ENCODE results near the gene UBTD1.

The UBTD1 gene

DNA sequence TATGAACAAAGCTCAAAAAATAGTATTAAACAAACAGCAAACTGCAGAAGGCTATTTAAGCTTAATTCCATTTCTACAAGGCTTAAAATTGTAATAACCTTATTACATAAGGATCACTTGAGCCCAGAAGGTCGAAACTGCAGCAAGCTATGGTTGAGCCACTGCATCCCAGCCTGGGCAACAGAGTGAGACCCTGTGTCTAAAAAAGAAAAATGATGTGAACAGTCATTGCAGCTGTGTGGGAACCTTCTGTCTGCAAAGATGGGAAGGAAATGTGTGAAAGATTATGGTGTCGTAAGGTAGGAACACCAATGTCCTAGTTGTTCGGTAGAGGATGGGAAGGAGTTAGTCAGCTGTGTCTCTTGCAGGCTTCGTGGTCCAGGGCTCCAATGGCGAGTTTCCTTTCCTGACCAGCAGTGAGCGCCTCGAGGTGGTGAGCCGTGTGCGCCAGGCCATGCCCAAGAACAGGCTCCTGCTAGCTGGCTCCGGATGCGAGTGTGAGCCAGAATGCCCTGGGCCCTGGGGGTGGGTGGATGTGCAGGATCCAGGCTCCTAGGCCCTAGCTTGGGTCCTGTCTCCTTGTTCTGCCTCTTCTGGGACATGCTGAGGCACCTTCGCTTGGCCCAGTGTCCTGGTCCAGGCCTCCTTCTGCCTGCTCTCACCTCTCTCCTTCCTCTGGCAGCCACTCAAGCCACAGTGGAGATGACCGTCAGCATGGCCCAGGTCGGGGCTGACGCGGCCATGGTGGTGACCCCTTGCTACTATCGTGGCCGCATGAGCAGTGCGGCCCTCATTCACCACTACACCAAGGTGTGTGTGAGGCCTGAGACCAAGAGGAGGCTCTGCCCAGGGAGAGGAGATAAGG lies 99.9 kb downstream of the UBTD1 start:
- no peak for DNase-seq (ENCODE audit: low read depth)
- TF ChIP-seq MYC (IDR thresholded peaks at IDR 0.05; ENCODE audit: low read depth, low read length) (no peak), POLR2A (IDR thresholded peaks at IDR 0.05; ENCODE audit: extremely low read depth, insufficient read length) (no peak)
- TF ChIP-seq, protein P1, sequence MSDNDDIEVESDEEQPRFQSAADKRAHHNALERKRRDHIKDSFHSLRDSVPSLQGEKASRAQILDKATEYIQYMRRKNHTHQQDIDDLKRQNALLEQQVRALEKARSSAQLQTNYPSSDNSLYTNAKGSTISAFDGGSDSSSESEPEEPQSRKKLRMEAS (IDR thresholded peaks at IDR 0.05; ENCODE audit: low read depth, low read length), result no peak
- TF ChIP-seq, protein P2, sequence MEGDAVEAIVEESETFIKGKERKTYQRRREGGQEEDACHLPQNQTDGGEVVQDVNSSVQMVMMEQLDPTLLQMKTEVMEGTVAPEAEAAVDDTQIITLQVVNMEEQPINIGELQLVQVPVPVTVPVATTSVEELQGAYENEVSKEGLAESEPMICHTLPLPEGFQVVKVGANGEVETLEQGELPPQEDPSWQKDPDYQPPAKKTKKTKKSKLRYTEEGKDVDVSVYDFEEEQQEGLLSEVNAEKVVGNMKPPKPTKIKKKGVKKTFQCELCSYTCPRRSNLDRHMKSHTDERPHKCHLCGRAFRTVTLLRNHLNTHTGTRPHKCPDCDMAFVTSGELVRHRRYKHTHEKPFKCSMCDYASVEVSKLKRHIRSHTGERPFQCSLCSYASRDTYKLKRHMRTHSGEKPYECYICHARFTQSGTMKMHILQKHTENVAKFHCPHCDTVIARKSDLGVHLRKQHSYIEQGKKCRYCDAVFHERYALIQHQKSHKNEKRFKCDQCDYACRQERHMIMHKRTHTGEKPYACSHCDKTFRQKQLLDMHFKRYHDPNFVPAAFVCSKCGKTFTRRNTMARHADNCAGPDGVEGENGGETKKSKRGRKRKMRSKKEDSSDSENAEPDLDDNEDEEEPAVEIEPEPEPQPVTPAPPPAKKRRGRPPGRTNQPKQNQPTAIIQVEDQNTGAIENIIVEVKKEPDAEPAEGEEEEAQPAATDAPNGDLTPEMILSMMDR (IDR thresholded peaks at IDR 0.05; ENCODE audit: low read depth, low read length), result no peak
- no peak overlapping the region for H3K4me3 ChIP-seq (ENCODE audit: low read depth, low read length)

DNA sequence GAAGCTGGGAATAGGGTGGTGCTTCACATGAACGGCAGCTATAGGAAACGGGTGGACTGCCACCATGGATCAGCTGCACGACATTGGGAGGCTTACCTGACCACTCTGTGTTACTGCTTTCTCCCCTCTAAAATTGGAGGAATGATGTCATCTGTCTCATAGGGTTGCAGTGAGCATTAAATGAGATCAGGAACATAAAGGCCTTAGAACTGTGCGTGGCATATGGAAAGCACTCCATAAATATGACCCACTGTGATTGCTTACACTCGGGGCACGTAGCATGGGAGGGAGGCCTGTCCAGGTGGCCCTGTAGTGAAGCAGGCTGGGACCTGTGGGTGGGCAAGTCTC lies 100.5 kb downstream of the UBTD1 start:
- TF ChIP-seq MYC (IDR thresholded peaks at IDR 0.05; ENCODE audit: low read depth, low read length), result no peak
- no peak for TF ChIP-seq POLR2A (IDR thresholded peaks at IDR 0.05; ENCODE audit: extremely low read depth, insufficient read length)
- no peak overlapping the region for H3K4me3 ChIP-seq (ENCODE audit: low read depth, low read length)
- DNase-seq (ENCODE audit: low read depth), result no peak

DNA sequence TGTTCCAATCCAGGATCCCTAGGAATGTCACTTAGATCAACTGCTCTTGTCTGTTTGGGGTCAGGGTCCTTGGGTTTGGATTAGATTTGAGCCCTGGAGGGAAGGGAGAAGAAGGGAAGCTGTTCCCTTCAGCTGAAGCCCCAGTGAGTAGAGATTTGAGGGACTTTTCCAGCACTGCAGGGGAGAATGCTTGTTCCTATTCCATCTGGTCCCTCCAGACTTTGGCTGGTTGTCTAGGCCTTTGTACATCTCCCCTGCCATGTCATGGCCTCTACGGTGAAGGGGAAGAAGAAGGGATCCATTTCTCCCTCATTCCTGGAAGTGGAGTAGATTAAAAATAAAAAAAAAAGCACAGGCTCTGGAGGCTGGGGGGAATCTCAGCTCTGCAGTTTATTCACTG lies 101.9 kb downstream of the UBTD1 start:
- H3K4me3 ChIP-seq (ENCODE audit: low read depth, low read length), result no peak overlapping the region
- TF ChIP-seq, protein P1 (IDR thresholded peaks at IDR 0.05; ENCODE audit: low read depth, low read length), result no peak
- TF ChIP-seq POLR2A (IDR thresholded peaks at IDR 0.05; ENCODE audit: extremely low read depth, insufficient read length), result no peak
- TF ChIP-seq MYC (IDR thresholded peaks at IDR 0.05; ENCODE audit: low read depth, low read length), result no peak
- TF ChIP-seq, protein P2 (IDR thresholded peaks at IDR 0.05; ENCODE audit: low read depth, low read length), result no peak
- DNase-seq (ENCODE audit: low read depth), result no peak

DNA sequence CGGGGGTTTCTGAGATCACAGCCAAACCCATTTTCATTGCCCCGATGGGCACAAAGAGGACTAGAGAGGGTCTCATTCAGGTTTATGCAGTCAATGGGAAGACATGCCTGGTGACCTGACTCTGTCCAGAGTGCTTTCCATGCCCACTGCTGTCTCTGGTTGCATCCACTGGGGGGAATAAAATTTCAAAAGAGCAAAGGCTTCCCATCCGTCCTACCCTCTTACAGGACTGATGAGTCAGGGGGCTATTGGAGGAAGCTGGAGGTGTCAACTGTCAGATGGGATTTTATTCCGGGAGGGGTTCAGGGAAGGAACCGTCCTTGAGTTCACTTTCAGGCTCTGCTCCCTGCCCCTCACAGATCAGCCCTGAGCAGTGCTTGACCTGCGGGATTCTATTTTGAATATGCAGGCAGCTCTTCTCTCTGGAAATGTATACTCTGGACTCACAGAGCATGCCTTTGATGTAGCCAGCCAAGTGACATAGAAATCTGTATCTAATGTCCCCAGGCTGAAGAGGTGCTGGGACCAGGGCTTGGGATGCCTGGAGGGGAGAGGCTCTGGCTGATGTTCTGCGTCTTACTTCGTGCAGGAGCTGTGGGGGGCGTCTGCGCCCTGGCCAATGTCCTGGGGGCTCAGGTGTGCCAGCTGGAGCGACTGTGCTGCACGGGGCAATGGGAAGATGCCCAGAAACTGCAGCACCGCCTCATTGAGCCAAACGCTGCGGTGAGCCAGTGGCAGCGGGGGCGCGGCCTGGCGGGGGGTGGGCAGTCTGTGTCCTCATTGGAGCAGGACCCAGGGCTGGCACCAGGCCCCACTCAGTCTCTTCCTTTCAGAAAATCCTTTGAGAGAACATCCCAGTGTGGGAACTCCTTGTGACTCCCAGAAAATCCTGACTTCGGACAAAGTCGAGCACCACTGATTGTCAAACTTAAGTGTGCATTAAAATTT lies 102.8 kb downstream of the UBTD1 start:
- TF ChIP-seq, protein P2 (IDR thresholded peaks at IDR 0.05; ENCODE audit: low read depth, low read length), result no peak
- TF ChIP-seq POLR2A (IDR thresholded peaks at IDR 0.05; ENCODE audit: extremely low read depth, insufficient read length) (no peak), MYC (IDR thresholded peaks at IDR 0.05; ENCODE audit: low read depth, low read length) (no peak)
- TF ChIP-seq, protein P1 (IDR thresholded peaks at IDR 0.05; ENCODE audit: low read depth, low read length), result no peak
- no peak for DNase-seq (ENCODE audit: low read depth)
- no peak overlapping the region for H3K4me3 ChIP-seq (ENCODE audit: low read depth, low read length)

DNA sequence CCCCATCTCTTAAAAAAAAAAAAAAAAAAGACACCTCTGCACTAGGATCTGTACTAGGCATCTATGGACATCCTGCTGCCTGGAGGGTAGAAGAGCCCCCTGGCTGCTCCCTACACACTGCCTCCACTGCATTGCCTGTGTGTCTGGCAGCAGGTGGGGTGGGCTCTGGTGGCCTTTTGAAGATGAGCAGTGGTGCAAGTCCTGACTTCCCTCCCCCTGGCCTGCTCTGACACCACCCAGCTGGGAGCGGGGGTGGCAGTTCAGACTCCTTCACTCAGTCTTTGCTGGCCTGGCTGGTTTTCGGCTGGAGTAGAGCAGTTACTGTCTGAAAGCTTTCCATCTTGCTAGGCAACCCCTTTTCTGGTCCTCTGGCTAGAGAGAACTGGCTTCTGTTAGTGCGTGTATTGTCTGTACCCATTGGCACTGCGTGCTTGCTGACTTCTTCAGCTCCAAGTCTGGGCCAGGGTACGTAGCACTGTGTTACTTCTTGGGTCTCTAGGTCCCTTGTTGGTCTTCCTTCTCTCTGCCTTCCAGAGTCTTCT lies 108.4 kb downstream of the UBTD1 start:
- DNase-seq (ENCODE audit: low read depth), result no peak
- no peak for TF ChIP-seq POLR2A (IDR thresholded peaks at IDR 0.05; ENCODE audit: extremely low read depth, insufficient read length)
- no peak for TF ChIP-seq MYC (IDR thresholded peaks at IDR 0.05; ENCODE audit: low read depth, low read length)
- TF ChIP-seq, protein P1 (IDR thresholded peaks at IDR 0.05; ENCODE audit: low read depth, low read length), result no peak
- TF ChIP-seq, protein P2 (IDR thresholded peaks at IDR 0.05; ENCODE audit: low read depth, low read length), result no peak

More for the DNA sequence above, 108.4 kb downstream of the UBTD1 start:
- no peak overlapping the region for H3K4me3 ChIP-seq (ENCODE audit: low read depth, low read length)
